ENCODE data around the gene PHF13. TPM values are rescaled to one million over a fixed set of nuclear protein-coding genes. Genes with fewer than 3 reads are reported as not detected.

The PHF13 gene
- total and polyA plus RNA-seq, 2 donors (not counting 1 experiment from before 2014, with no cell fraction given) = 12.1 to 13.7 TPM

DNA sequence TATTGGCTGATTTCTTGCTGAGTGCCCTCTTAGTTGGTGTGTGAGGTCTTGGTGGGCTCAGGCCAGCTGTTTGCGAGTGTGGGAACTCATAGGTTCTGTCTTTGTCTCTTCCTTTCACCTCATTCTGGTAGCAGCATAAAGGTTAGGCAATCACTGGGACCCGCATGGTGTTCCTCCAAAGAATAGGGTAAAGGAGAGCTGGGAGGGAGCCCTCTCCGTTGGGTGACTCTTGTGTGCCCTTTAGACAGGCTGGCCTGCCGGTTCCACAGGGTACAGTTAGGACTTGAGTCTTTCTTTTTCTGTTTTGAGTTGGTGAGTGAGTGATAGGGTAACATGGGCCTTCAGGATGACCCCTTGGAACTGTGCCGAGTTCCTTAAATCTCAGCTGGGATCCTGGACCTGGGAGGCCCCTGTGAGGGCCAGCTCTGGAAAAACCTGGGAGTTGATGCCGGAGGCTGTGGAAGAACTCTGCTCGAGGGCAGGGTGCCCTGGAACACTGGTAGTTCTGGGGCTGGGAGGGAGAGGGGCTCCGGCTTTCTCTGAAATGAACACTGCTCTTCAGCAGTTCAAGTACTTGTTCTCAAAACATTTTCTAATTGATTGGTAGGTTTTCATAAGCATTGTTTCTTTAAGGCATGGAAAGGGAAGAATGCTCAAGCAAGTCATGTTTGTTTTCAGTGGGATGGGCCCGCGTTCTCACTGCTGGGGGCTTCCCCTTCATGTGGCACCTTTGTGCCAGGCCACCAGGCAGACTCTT, 9.0 kb downstream of the PHF13 start:
- Histone ChIP-seq H3K79me2 (ENCODE audit: control insufficient read depth, insufficient read depth, low read length) (peaks cover 43% of the 10 kb centered on the region), H3K4me3 (replicated peaks in 1 of 4; ENCODE audit: control extremely low read depth in 1 of 4, insufficient read depth in 1 of 4, low read depth in 3 of 4, low read length in 4 of 4) (no peak overlapping the region), H3K27ac (ENCODE audit: insufficient read depth, low read length) (no peak overlapping the region), H2AFZ (ENCODE audit: low read length) (no peak overlapping the region), H3K4me2 (ENCODE audit: extremely low read depth, insufficient read depth, low read length) (no peak overlapping the region), H3K27me3 (ENCODE audit: control insufficient read depth, insufficient read depth, low read length) (no peaks in the 10 kb centered on the region), H4K20me1 (ENCODE audit: control insufficient read depth, extremely low read depth, insufficient read depth, low read length) (no peaks in the 10 kb centered on the region), H3K9ac (ENCODE audit: insufficient read depth, low read length) (no peak overlapping the region), H3K4me1 (ENCODE audit: control insufficient read depth, extremely low read depth, insufficient read depth, low read length) (no peaks in the 10 kb centered on the region), H3K36me3 (ENCODE audit: control insufficient read depth, insufficient read depth, low read length) (peaks cover 24% of the 10 kb centered on the region), H3K9me3 (ENCODE audit: control insufficient read depth, insufficient read depth, low read depth, low read length) (no peaks in the 10 kb centered on the region)
- TF ChIP-seq EZH2 (IDR thresholded peaks at IDR 0.05; ENCODE audit: low read length, missing control alignments) = no peak
- TF ChIP-seq, protein P1, sequence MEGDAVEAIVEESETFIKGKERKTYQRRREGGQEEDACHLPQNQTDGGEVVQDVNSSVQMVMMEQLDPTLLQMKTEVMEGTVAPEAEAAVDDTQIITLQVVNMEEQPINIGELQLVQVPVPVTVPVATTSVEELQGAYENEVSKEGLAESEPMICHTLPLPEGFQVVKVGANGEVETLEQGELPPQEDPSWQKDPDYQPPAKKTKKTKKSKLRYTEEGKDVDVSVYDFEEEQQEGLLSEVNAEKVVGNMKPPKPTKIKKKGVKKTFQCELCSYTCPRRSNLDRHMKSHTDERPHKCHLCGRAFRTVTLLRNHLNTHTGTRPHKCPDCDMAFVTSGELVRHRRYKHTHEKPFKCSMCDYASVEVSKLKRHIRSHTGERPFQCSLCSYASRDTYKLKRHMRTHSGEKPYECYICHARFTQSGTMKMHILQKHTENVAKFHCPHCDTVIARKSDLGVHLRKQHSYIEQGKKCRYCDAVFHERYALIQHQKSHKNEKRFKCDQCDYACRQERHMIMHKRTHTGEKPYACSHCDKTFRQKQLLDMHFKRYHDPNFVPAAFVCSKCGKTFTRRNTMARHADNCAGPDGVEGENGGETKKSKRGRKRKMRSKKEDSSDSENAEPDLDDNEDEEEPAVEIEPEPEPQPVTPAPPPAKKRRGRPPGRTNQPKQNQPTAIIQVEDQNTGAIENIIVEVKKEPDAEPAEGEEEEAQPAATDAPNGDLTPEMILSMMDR (conservative IDR thresholded peaks at IDR 0.05 in 1 of 2, IDR thresholded peaks at IDR 0.05 in 1 of 2; ENCODE audit: low read depth in 1 of 2, low read length in 2 of 2) = no peak
- no peak for DNase-seq (ENCODE audit: low read depth in 2 of 2)

DNA sequence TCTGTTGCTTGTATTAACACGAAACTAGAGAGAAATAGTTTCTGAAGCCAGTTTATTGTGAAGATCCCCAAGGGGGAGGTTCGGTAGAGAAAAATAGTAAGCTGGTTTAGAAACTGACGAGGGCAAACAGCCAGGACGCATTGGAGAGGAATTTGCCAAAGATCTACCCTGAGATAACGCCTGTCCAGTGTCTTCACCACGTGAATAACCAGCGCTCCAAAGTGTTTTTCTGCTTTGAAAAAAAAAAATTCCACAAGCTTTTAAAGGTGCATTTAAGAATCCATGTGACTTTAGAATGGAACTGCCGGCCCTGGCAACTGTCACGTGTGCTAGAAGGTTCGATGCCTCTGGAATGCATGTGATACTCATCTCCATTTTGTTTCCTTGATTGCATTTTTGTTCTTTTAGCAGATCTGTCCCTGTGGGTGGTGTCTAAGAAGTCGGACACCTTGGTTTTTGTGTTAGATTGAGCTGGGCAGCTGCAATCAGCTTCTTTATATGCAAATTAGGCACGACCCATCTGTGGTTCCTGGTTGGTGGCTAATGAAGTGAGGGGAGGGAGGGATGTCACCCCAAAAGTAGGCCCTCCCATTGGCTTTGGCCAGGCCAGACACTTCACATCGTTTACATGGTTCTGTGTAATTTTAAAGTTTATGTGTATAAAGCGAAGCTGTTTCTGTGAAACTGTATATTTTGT, 9.9 kb downstream of the PHF13 start:
- no peaks in the 10 kb centered on the region for H3K27me3 ChIP-seq (ENCODE audit: control insufficient read depth, insufficient read depth, low read length)
- H3K4me3 ChIP-seq (replicated peaks in 1 of 4; ENCODE audit: control extremely low read depth in 1 of 4, insufficient read depth in 1 of 4, low read depth in 3 of 4, low read length in 4 of 4) = no peak overlapping the region
- peaks cover 29% of the 10 kb centered on the region for H3K36me3 ChIP-seq (ENCODE audit: control insufficient read depth, insufficient read depth, low read length)
- no peaks in the 10 kb centered on the region for H4K20me1 ChIP-seq (ENCODE audit: control insufficient read depth, extremely low read depth, insufficient read depth, low read length)
- no peak overlapping the region for H3K9ac ChIP-seq (ENCODE audit: insufficient read depth, low read length)
- no peak overlapping the region for H3K4me2 ChIP-seq (ENCODE audit: extremely low read depth, insufficient read depth, low read length)
- TF ChIP-seq, protein P1 (conservative IDR thresholded peaks at IDR 0.05 in 1 of 2, IDR thresholded peaks at IDR 0.05 in 1 of 2; ENCODE audit: low read depth in 1 of 2, low read length in 2 of 2) = no peak
- TF ChIP-seq EZH2 (IDR thresholded peaks at IDR 0.05; ENCODE audit: low read length, missing control alignments) = no peak
- no peaks in the 10 kb centered on the region for H3K9me3 ChIP-seq (ENCODE audit: control insufficient read depth, insufficient read depth, low read depth, low read length)
- H3K79me2 ChIP-seq (ENCODE audit: control insufficient read depth, insufficient read depth, low read length) = peaks cover 40% of the 10 kb centered on the region
- H3K4me1 ChIP-seq (ENCODE audit: control insufficient read depth, extremely low read depth, insufficient read depth, low read length) = no peaks in the 10 kb centered on the region
- no peak for DNase-seq (ENCODE audit: low read depth in 2 of 2)
- H2AFZ ChIP-seq (ENCODE audit: low read length) = no peak overlapping the region
- H3K27ac ChIP-seq (ENCODE audit: insufficient read depth, low read length) = no peak overlapping the region

DNA sequence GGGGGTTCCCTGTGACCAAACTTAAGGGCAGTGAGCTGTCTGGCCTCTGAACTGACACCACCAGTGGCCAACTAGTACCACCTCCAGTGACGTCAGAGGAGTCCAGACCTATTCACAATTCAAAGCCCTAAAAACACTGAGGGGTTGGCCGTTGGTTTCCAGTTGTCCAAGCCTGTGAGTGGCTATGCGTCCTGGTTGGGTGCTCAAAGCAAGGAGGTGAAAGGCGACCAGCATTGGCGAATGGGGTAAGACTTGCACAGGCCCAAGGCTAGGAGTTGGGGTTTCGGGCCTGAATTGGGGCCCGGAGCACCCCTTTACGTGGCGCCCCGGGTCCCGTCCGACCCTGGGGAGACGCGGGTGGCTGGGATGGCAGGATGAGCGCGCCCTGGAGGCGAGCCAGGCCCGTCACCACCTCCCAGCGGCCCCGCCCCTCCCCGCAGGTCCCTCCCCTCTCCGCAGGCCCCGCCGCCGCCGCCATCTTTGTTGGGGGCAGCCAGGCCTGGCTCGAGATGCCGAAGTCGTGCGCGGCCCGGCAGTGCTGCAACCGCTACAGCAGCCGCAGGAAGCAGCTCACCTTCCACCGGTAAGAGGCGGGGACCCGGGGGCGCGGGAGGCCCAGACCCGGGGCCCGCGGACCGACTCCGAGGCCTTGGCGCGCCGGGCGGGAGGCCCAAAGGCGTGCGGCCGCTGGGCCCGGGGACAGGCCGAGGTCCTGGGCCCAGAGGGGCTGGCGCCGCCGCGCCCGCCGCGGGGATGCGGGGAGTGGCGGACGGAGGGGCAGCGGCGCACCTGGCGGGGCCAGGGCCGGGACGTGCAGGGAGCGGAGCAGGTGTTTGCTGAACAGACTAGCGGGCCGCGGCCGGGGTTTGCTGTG, 11.4 kb downstream of the PHF13 start, which contains the start of gene THAP3:
TSS of gene THAP3 (plus strand) at position 159 of the 874 bp plus-strand sequence. CDS start at position 510, 351 bp downstream.
- peak within 1 kb of the TSS; percentile 82 for H3K9ac ChIP-seq (ENCODE audit: insufficient read depth, low read length)
- peak; percentile 87 to 93 for DNase-seq (ENCODE audit: low read depth in 2 of 2)
- H3K79me2 ChIP-seq (ENCODE audit: control insufficient read depth, insufficient read depth, low read length) = peaks cover 38% of the 10 kb centered on the region
- H3K4me1 ChIP-seq (ENCODE audit: control insufficient read depth, extremely low read depth, insufficient read depth, low read length) = no peaks in the 10 kb centered on the region
- H3K27ac ChIP-seq (ENCODE audit: insufficient read depth, low read length) = peak within 1 kb of the TSS; percentile 82
- H3K9me3 ChIP-seq (ENCODE audit: control insufficient read depth, insufficient read depth, low read depth, low read length) = no peaks in the 10 kb centered on the region
- peak within 1 kb of the TSS; percentile 78 for H2AFZ ChIP-seq (ENCODE audit: low read length)
- peak within 1 kb of the TSS; percentile 88 for H3K4me2 ChIP-seq (ENCODE audit: extremely low read depth, insufficient read depth, low read length)
- TF ChIP-seq EZH2 (IDR thresholded peaks at IDR 0.05; ENCODE audit: low read length, missing control alignments) = no peak
- TF ChIP-seq, protein P1 (conservative IDR thresholded peaks at IDR 0.05 in 1 of 2, IDR thresholded peaks at IDR 0.05 in 1 of 2; ENCODE audit: low read depth in 1 of 2, low read length in 2 of 2) = no peak
- H3K36me3 ChIP-seq (ENCODE audit: control insufficient read depth, insufficient read depth, low read length) = peaks cover 36% of the 10 kb centered on the region
- H3K4me3 ChIP-seq (replicated peaks in 1 of 4; ENCODE audit: control extremely low read depth in 1 of 4, insufficient read depth in 1 of 4, low read depth in 3 of 4, low read length in 4 of 4) = peak within 1 kb of the TSS; percentile 70 to 91 (median 87)
- no peaks in the 10 kb centered on the region for H3K27me3 ChIP-seq (ENCODE audit: control insufficient read depth, insufficient read depth, low read length)
- H4K20me1 ChIP-seq (ENCODE audit: control insufficient read depth, extremely low read depth, insufficient read depth, low read length) = no peaks in the 10 kb centered on the region

Data from fibroblast of lung (primary cell).